Measurements from ENCODE around the gene CCDC61.
A peak's percentile ranks its signal among the peaks of the same experiment; 100 is the strongest.

Gene CCDC61

GRCh38 chr19:46014534-46014933 lies 19.3 kb downstream of the CCDC61 start:
- FAIRE-seq, result no peak
- no peak for TF ChIP-seq POLR2A (IDR thresholded peaks at IDR 0.05; ENCODE audit: low read depth, low read length)
- no peak for DNase-seq (ENCODE audit: insufficient read length, low spot score)

- FAIRE-seq (no peak), DNase-seq (ENCODE audit: insufficient read length, low spot score) (peak; percentile 62)
- no peak for TF ChIP-seq POLR2AphosphoS5 (IDR thresholded peaks at IDR 0.05; ENCODE audit: low read depth, low read length)
These were observed 19.8 kb downstream of the CCDC61 start for GRCh38 chr19:46014941-46015686.

GRCh38 chr19:46015687-46016425 lies 20.6 kb downstream of the CCDC61 start:
- peak; percentile 66 for FAIRE-seq
- DNase-seq (ENCODE audit: insufficient read length, low spot score), result no peak
- no peak for TF ChIP-seq PAX5 (IDR thresholded peaks at IDR 0.05; ENCODE audit: insufficient read depth, low read length, severe bottlenecking)
- TF ChIP-seq POLR2A (IDR thresholded peaks at IDR 0.05; ENCODE audit: low read depth, low read length), result no peak
- TF ChIP-seq POLR2AphosphoS5 (IDR thresholded peaks at IDR 0.05; ENCODE audit: low read depth, low read length), result no peak
- no peak for TF ChIP-seq TAF1 (IDR thresholded peaks at IDR 0.05; ENCODE audit: low read depth, low read length)
- TF ChIP-seq POU2F2 (IDR thresholded peaks at IDR 0.05; ENCODE audit: low read depth, low read length), result no peak
- TF ChIP-seq SPI1 (IDR thresholded peaks at IDR 0.05; ENCODE audit: low read depth, low read length), result no peak

- FAIRE-seq (peak; percentile 85), DNase-seq (ENCODE audit: insufficient read length, low spot score) (peak; percentile 90)
- no peak for TF ChIP-seq PAX5 (IDR thresholded peaks at IDR 0.05; ENCODE audit: insufficient read depth, low read length, severe bottlenecking)
- no peak for TF ChIP-seq TAF1 (IDR thresholded peaks at IDR 0.05; ENCODE audit: low read depth, low read length)
- no peak for TF ChIP-seq POLR2AphosphoS5 (IDR thresholded peaks at IDR 0.05; ENCODE audit: low read depth, low read length)
- no peak for TF ChIP-seq POU2F2 (IDR thresholded peaks at IDR 0.05; ENCODE audit: low read depth, low read length)
- no peak for TF ChIP-seq POLR2A (IDR thresholded peaks at IDR 0.05; ENCODE audit: low read depth, low read length)
- TF ChIP-seq SPI1 (IDR thresholded peaks at IDR 0.05; ENCODE audit: low read depth, low read length), result no peak
These were observed 21.3 kb downstream of the CCDC61 start for GRCh38 chr19:46016426-46017094.

- no peak for DNase-seq (ENCODE audit: insufficient read length, low spot score)
- TF ChIP-seq SPI1 (IDR thresholded peaks at IDR 0.05; ENCODE audit: low read depth, low read length) (no peak), POLR2AphosphoS5 (IDR thresholded peaks at IDR 0.05; ENCODE audit: low read depth, low read length) (no peak), POU2F2 (IDR thresholded peaks at IDR 0.05; ENCODE audit: low read depth, low read length) (no peak), TAF1 (IDR thresholded peaks at IDR 0.05; ENCODE audit: low read depth, low read length) (no peak), POLR2A (IDR thresholded peaks at IDR 0.05; ENCODE audit: low read depth, low read length) (no peak), PAX5 (IDR thresholded peaks at IDR 0.05; ENCODE audit: insufficient read depth, low read length, severe bottlenecking) (no peak)
- no peak for FAIRE-seq
These were observed 21.8 kb downstream of the CCDC61 start for GRCh38 chr19:46017095-46017429.

- DNase-seq (ENCODE audit: insufficient read length, low spot score), result no peak
- FAIRE-seq, result no peak
- TF ChIP-seq POU2F2 (IDR thresholded peaks at IDR 0.05; ENCODE audit: low read depth, low read length) (no peak), POLR2AphosphoS5 (IDR thresholded peaks at IDR 0.05; ENCODE audit: low read depth, low read length) (no peak), POLR2A (IDR thresholded peaks at IDR 0.05; ENCODE audit: low read depth, low read length) (no peak), PAX5 (IDR thresholded peaks at IDR 0.05; ENCODE audit: insufficient read depth, low read length, severe bottlenecking) (no peak), SPI1 (IDR thresholded peaks at IDR 0.05; ENCODE audit: low read depth, low read length) (no peak), TAF1 (IDR thresholded peaks at IDR 0.05; ENCODE audit: low read depth, low read length) (no peak)
These were observed 22.8 kb downstream of the CCDC61 start for GRCh38 chr19:46017874-46018675.

GRCh38 chr19:46018729-46019251 lies 23.5 kb downstream of the CCDC61 start:
- TF ChIP-seq POLR2AphosphoS5 (IDR thresholded peaks at IDR 0.05; ENCODE audit: low read depth, low read length), result no peak
- no peak for TF ChIP-seq POLR2A (IDR thresholded peaks at IDR 0.05; ENCODE audit: low read depth, low read length)
- TF ChIP-seq PAX5 (IDR thresholded peaks at IDR 0.05; ENCODE audit: insufficient read depth, low read length, severe bottlenecking), result no peak
- TF ChIP-seq POU2F2 (IDR thresholded peaks at IDR 0.05; ENCODE audit: low read depth, low read length), result no peak
- TF ChIP-seq SPI1 (IDR thresholded peaks at IDR 0.05; ENCODE audit: low read depth, low read length), result no peak
- TF ChIP-seq TAF1 (IDR thresholded peaks at IDR 0.05; ENCODE audit: low read depth, low read length), result no peak
- DNase-seq (ENCODE audit: insufficient read length, low spot score) (no peak), FAIRE-seq (no peak)

GRCh38 chr19:46019270-46019669 lies 24.0 kb downstream of the CCDC61 start:
- FAIRE-seq, result no peak
- DNase-seq (ENCODE audit: insufficient read length, low spot score), result no peak
- TF ChIP-seq SPI1 (IDR thresholded peaks at IDR 0.05; ENCODE audit: low read depth, low read length), result 0 out of 2 replicates have a peak, but pooled peaks have one; percentile 8
- TF ChIP-seq POLR2AphosphoS5 (IDR thresholded peaks at IDR 0.05; ENCODE audit: low read depth, low read length), result no peak

- no peak for DNase-seq (ENCODE audit: insufficient read length, low spot score)
- FAIRE-seq, result no peak
- TF ChIP-seq SPI1 (IDR thresholded peaks at IDR 0.05; ENCODE audit: low read depth, low read length), result no peak
- no peak for TF ChIP-seq POU2F2 (IDR thresholded peaks at IDR 0.05; ENCODE audit: low read depth, low read length)
- TF ChIP-seq POLR2AphosphoS5 (IDR thresholded peaks at IDR 0.05; ENCODE audit: low read depth, low read length), result no peak
- no peak for TF ChIP-seq POLR2A (IDR thresholded peaks at IDR 0.05; ENCODE audit: low read depth, low read length)
- no peak for TF ChIP-seq PAX5 (IDR thresholded peaks at IDR 0.05; ENCODE audit: insufficient read depth, low read length, severe bottlenecking)
- no peak for TF ChIP-seq TAF1 (IDR thresholded peaks at IDR 0.05; ENCODE audit: low read depth, low read length)
These were observed 25.5 kb downstream of the CCDC61 start for GRCh38 chr19:46020819-46021125.

Data from GM12891 (cell line).